ENCODE results near the gene ADAMTS12.

DNA sequence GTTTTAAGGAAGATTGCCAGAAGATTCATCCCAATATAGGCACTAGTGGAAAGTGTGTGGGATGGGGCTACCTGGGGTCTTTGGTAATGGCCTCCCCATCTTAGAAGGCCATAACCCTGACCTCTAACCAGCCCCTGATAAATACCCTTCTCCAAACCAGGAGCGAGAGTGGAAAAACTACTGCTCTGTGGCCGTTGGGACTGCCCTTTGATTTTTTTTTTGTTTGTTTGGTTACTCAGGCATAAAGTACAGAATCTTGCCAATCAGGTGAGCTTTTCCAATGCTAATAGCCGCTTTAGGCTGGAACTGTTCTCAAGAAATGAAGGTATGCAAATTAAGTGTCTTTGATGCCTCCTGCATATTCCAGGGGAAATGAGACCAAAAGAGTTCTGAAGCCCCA lies 153.7 kb downstream of the ADAMTS12 start:
- TF ChIP-seq, protein P1, sequence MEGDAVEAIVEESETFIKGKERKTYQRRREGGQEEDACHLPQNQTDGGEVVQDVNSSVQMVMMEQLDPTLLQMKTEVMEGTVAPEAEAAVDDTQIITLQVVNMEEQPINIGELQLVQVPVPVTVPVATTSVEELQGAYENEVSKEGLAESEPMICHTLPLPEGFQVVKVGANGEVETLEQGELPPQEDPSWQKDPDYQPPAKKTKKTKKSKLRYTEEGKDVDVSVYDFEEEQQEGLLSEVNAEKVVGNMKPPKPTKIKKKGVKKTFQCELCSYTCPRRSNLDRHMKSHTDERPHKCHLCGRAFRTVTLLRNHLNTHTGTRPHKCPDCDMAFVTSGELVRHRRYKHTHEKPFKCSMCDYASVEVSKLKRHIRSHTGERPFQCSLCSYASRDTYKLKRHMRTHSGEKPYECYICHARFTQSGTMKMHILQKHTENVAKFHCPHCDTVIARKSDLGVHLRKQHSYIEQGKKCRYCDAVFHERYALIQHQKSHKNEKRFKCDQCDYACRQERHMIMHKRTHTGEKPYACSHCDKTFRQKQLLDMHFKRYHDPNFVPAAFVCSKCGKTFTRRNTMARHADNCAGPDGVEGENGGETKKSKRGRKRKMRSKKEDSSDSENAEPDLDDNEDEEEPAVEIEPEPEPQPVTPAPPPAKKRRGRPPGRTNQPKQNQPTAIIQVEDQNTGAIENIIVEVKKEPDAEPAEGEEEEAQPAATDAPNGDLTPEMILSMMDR (IDR thresholded peaks at IDR 0.05; ENCODE audit: low read depth, low read length): no peak
- TF ChIP-seq EZH2phosphoT487 (IDR thresholded peaks at IDR 0.05; ENCODE audit: low read depth): no peak
